Heart left ventricle (tissue), 13 donors: ENCODE measurements around the gene SMIM23.

Source experiments
- CTCF ChIP-seq, 12 donors: fragments of 200-600 bp; sonication (generic) in 4 of 12; IDR thresholded peaks; one replicate each; pipeline versions ENCODE4 v1.5.0 to v1.8.0; 2018 to 2022; ENCODE audit warnings: antibody characterized with exemption in 12 of 12, mild to moderate bottlenecking in 5 of 12
- POLR2A ChIP-seq, 2 donors: fragments of 450-650 bp; IDR thresholded peaks; one replicate each; pipeline ENCODE4 v1.6.1; 2017; ENCODE audit warnings: antibody characterized with exemption in 2 of 2, mild to moderate bottlenecking in 2 of 2, moderate library complexity in 2 of 2
- donor health status: ischemic (EF 13 %, LVEDD 7.1; RV severe dilation, severe dysfunction).
- donor health status: DM: no; HTN: yes; CAD: no.
- donor health status: DM: no; HTN: no; CAD: no.
- donor health status: ischemic (EF 25% LVEDD 6.9; RV normal size, moderate dysfunction).
- donor health status: ischemic (EF 25% LVEDD 5.7; RV mildly dilated, moderate dysfunction).
- donor health status: ischemic (EF 35%, LVEDD 5.7; RV mildly dilated, moderate dysfunction).
- donor health status: nonischemic (EF 11% LVEDD 7.7; RV severe dilation, severe dysfunction).
- donor health status: DM: yes; HTN: yes; CAD: no.
- donor health status: PGD.
- donor health status: ischemic (EF 29% LVEDD 5.4; RV normal size, mild dysfunction).
- donor health status: nonischemic (EF 23%, LVEDD 6.1; RV moderate dilation, normal function).

- TF ChIP-seq CTCF (IDR thresholded peaks at IDR 0.05) (no peak), POLR2A (IDR thresholded peaks at IDR 0.05) (no peak)
Observed at GRCh38 chr5:171757853-171758535, 27.6 kb upstream of the SMIM23 start.
